ENCODE data around the gene RBCK1.

Gene RBCK1

GRCh38 chr20:421685-422250 lies 13.7 kb downstream of the RBCK1 start:
- Mint-ChIP-seq H3K9me3 (no peaks in the 10 kb centered on the region), H3K27ac (peak overlapping the region; percentile 76 to 84), H3K27me3 (no peaks in the 10 kb centered on the region), H3K4me1 (ENCODE audit: low read depth in 2 of 2) (peaks cover 9 to 11% of the 10 kb centered on the region in 2 donors), H3K36me3 (ENCODE audit: insufficient read depth) (peaks cover 67% of the 10 kb centered on the region), H3K4me3 (no peak overlapping the region)
- ATAC-seq (replicated peaks) (no peak), DNase-seq (no peak)

- DNase-seq (no peak), ATAC-seq (replicated peaks) (no peak)
- H3K4me1 Mint-ChIP-seq (ENCODE audit: low read depth in 2 of 2): peaks cover 2 to 5% of the 10 kb centered on the region in 2 donors
- H3K27me3 Mint-ChIP-seq: no peaks in the 10 kb centered on the region
- peak overlapping the region in 1 of 2 donors; percentile 1 for H3K27ac Mint-ChIP-seq
- H3K36me3 Mint-ChIP-seq (ENCODE audit: insufficient read depth): peaks cover 68% of the 10 kb centered on the region
- no peaks in the 10 kb centered on the region for H3K9me3 Mint-ChIP-seq
- no peak overlapping the region for H3K4me3 Mint-ChIP-seq
These were observed 18.5 kb downstream of the RBCK1 start for GRCh38 chr20:426566-426965.

GRCh38 chr20:427401-427800 lies 19.3 kb downstream of the RBCK1 start:
- ATAC-seq (replicated peaks): no peak
- Mint-ChIP-seq H3K9me3 (no peaks in the 10 kb centered on the region), H3K4me1 (ENCODE audit: low read depth in 2 of 2) (peaks cover 0 to 6% of the 10 kb centered on the region in 2 donors), H3K27ac (no peak overlapping the region), H3K36me3 (ENCODE audit: insufficient read depth) (peaks cover 59% of the 10 kb centered on the region), H3K4me3 (no peak overlapping the region), H3K27me3 (no peaks in the 10 kb centered on the region)
- DNase-seq: no peak

GRCh38 chr20:427849-428657 lies 20.0 kb downstream of the RBCK1 start:
- no peak for DNase-seq
- H3K36me3 Mint-ChIP-seq (ENCODE audit: insufficient read depth): peaks cover 53% of the 10 kb centered on the region
- no peak overlapping the region for H3K4me3 Mint-ChIP-seq
- H3K27ac Mint-ChIP-seq: peak overlapping the region; percentile 74 to 75
- H3K27me3 Mint-ChIP-seq: no peaks in the 10 kb centered on the region
- no peaks in the 10 kb centered on the region for H3K9me3 Mint-ChIP-seq
- ATAC-seq (replicated peaks): no peak
- peaks cover 4 to 7% of the 10 kb centered on the region in 2 donors for H3K4me1 Mint-ChIP-seq (ENCODE audit: low read depth in 2 of 2)

GRCh38 chr20:428658-429200 lies 20.6 kb downstream of the RBCK1 start:
- ATAC-seq (replicated peaks): no peak
- no peak for DNase-seq
- Mint-ChIP-seq H3K36me3 (ENCODE audit: insufficient read depth) (peaks cover 52% of the 10 kb centered on the region), H3K27ac (peak overlapping the region; percentile 74 to 75), H3K4me1 (ENCODE audit: low read depth in 2 of 2) (peaks cover 11 to 14% of the 10 kb centered on the region in 2 donors), H3K9me3 (no peaks in the 10 kb centered on the region), H3K4me3 (no peak overlapping the region), H3K27me3 (no peaks in the 10 kb centered on the region)

GRCh38 chr20:430091-430999 lies 22.2 kb downstream of the RBCK1 start:
- Mint-ChIP-seq H3K4me3 (no peak overlapping the region), H3K36me3 (ENCODE audit: insufficient read depth) (peaks cover 46% of the 10 kb centered on the region), H3K4me1 (ENCODE audit: low read depth in 2 of 2) (peaks cover 22 to 28% of the 10 kb centered on the region in 2 donors), H3K9me3 (no peaks in the 10 kb centered on the region), H3K27ac (peak overlapping the region; percentile 53 to 79), H3K27me3 (no peaks in the 10 kb centered on the region)
- no peak for DNase-seq
- no peak for ATAC-seq (replicated peaks)

GRCh38 chr20:431012-431904 lies 23.2 kb downstream of the RBCK1 start:
- Mint-ChIP-seq H3K27ac (peak overlapping the region; percentile 79 to 81), H3K9me3 (no peaks in the 10 kb centered on the region), H3K36me3 (ENCODE audit: insufficient read depth) (peaks cover 47% of the 10 kb centered on the region), H3K27me3 (no peaks in the 10 kb centered on the region), H3K4me3 (no peak overlapping the region), H3K4me1 (ENCODE audit: low read depth in 2 of 2) (peaks cover 28 to 34% of the 10 kb centered on the region in 2 donors)
- ATAC-seq (replicated peaks) (no peak), DNase-seq (no peak)

- ATAC-seq (replicated peaks) (no peak), DNase-seq (no peak)
- peaks cover 50% of the 10 kb centered on the region for H3K36me3 Mint-ChIP-seq (ENCODE audit: insufficient read depth)
- peak overlapping the region; percentile 93 to 99 for H3K27ac Mint-ChIP-seq
- H3K9me3 Mint-ChIP-seq: no peaks in the 10 kb centered on the region
- peaks cover 30 to 35% of the 10 kb centered on the region in 2 donors for H3K4me1 Mint-ChIP-seq (ENCODE audit: low read depth in 2 of 2)
- H3K4me3 Mint-ChIP-seq: peak overlapping the region in 1 of 2 donors; percentile 51
- H3K27me3 Mint-ChIP-seq: no peaks in the 10 kb centered on the region
These were observed 24.1 kb downstream of the RBCK1 start for GRCh38 chr20:432208-432607.

GRCh38 chr20:432677-433299 lies 24.7 kb downstream of the RBCK1 start:
- ATAC-seq (replicated peaks) (no peak), DNase-seq (no peak)
- Mint-ChIP-seq H3K36me3 (ENCODE audit: insufficient read depth) (peaks cover 46% of the 10 kb centered on the region), H3K4me1 (ENCODE audit: low read depth in 2 of 2) (peaks cover 34 to 38% of the 10 kb centered on the region in 2 donors), H3K27ac (peak overlapping the region; percentile 93 to 99), H3K27me3 (no peaks in the 10 kb centered on the region), H3K4me3 (peak overlapping the region; percentile 78 to 82), H3K9me3 (no peaks in the 10 kb centered on the region)

GRCh38 chr20:433300-433975 lies 25.3 kb downstream of the RBCK1 start:
- ATAC-seq (replicated peaks) (peak; percentile 90), DNase-seq (peak; percentile 58 to 64 (median 62))
- H3K27ac Mint-ChIP-seq: peak overlapping the region; percentile 93 to 99
- no peaks in the 10 kb centered on the region for H3K9me3 Mint-ChIP-seq
- no peaks in the 10 kb centered on the region for H3K27me3 Mint-ChIP-seq
- peak overlapping the region; percentile 78 to 82 for H3K4me3 Mint-ChIP-seq
- peaks cover 48% of the 10 kb centered on the region for H3K36me3 Mint-ChIP-seq (ENCODE audit: insufficient read depth)
- H3K4me1 Mint-ChIP-seq (ENCODE audit: low read depth in 2 of 2): peaks cover 41 to 44% of the 10 kb centered on the region in 2 donors

GRCh38 chr20:434221-434620 lies 26.1 kb downstream of the RBCK1 start:
- peak overlapping the region; percentile 93 to 99 for H3K27ac Mint-ChIP-seq
- DNase-seq: no peak
- H3K4me3 Mint-ChIP-seq: peak overlapping the region; percentile 78 to 82
- no peak for ATAC-seq (replicated peaks)
- peaks cover 49 to 52% of the 10 kb centered on the region in 2 donors for H3K4me1 Mint-ChIP-seq (ENCODE audit: low read depth in 2 of 2)
- peaks cover 49% of the 10 kb centered on the region for H3K36me3 Mint-ChIP-seq (ENCODE audit: insufficient read depth)
- H3K27me3 Mint-ChIP-seq: no peaks in the 10 kb centered on the region
- H3K9me3 Mint-ChIP-seq: no peaks in the 10 kb centered on the region

Data from effector memory CD8-positive, alpha-beta T cell (primary cell).